Measurements from ENCODE around the gene NSL1.
A peak's percentile ranks its signal among the peaks of the same experiment; 100 is the strongest.
"Not testable (repeated sequence)": the region's sequence is repeated elsewhere in the genome, so short reads cannot be mapped to it uniquely, and the experiment has no call there.

The NSL1 gene

DNA sequence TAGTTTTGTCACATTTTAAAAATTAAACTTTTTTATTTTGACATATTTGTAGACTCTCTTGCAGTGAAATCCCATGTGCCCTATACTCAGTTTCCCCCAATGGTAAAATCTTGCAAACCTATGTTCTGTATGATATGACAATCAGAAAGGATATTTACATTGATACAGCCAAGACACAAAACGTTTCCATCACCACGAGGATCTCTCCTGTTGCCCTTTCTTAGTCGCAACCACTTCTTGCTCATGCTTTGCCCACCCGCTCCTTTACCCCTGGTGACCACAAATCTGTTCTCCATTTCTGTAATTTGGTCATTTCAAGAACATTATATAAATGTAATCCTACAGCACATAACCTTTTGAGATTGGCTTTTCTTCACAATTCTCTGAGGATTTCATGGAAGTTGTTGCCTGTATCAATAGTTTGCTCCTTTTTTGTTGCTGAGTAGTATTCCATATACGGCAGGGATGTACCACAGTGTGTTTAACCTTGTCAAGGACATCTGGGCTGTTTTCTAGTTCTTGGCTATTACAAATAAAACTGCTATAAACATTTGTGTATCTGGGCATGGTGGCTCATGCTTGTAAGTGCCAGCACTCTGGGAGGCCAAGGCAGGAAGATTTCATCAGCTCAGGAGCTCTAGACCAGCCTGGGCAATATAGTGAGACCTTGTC is 78.0 kb downstream of the NSL1 start:
- no peak for DNase-seq (ENCODE audit: low read depth, low spot score)
- H3K27ac ChIP-seq, result no peak overlapping the region

DNA sequence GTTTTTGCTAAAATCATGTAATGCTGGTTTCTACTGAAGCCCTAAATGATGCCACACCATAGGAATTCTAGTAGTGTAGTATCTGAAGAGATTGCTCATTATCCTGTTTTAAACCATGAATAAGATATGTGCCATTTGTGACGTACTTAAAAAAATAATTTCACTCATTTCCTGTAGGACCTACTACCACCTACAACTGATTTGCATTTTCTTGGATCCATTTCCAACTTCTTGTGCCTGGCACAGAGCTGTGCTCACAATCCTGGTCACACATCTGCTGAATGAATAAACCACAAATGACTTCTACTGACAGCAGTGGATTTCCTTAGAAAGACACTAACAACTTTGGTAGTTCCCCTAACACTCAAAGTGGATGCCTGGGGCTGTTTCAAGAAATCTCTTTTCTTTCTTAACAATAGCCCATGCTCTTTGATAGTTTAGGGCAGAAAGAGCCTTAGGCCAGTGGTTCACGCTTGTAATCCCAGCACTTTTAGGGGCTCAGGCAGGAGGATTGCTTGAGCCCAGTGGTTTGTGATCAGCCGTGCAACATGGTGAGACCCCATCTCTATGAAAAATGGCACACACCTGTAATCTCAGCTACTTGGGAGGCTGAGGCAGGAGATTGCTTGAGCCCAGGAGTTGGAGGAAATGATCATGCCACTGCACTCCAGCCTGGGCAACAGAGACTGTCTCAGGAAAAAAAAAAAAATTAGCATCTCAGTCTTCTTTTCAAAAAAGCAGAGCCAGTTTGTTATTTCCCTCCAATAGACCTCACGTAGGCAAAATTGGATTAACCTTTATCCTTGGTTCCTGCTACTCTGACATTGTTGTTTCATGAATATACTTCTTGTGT is 78.9 kb downstream of the NSL1 start:
- no peak for DNase-seq (ENCODE audit: low read depth, low spot score)

DNA sequence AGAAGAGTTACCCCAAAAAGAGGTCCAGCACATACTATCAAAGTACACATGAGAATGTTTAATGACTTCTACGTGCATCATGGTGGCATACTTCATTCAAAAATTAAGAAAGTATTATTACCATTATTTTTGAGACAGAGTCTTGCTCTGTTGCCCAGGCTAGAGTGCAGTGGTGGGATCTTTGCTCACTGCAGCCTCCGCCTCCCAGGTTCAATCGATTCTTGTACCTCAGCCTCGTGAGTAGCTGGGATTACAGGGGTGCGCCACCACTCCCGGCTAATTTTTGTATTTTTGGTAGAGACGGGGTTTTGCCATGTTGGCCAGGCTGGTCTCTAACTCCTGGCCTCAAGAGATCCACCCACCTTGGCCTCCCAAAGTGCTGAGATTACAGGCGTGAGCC is 79.6 kb downstream of the NSL1 start:
- not testable (repeated sequence) for H3K27ac ChIP-seq

More for the DNA sequence above, 78.9 kb downstream of the NSL1 start:
- H3K27ac ChIP-seq, result no peak overlapping the region

DNA sequence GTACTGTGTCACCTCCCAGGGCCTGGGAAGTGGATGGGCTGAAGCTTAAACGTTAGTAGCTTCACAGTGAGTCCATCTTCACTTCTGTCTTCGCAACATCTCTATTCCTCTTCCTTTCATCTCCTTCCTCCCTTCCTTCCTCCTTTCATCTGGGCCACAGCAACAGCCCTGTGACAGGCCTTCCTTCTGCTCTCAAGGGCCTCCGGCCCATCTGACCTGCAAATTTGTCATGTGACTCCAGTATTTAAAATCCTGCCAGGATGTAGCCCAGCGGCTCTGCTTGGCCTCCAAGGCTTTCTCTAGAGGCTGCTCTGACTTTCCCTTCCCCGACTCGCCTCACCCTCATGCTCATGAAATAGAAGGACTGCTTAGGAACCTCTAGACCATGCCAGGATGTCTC is 81.0 kb downstream of the NSL1 start:
- DNase-seq (ENCODE audit: low read depth, low spot score), result no peak
- H3K27ac ChIP-seq, result no peak overlapping the region

More for the DNA sequence above, 79.6 kb downstream of the NSL1 start:
- DNase-seq (ENCODE audit: low read depth, low spot score), result not testable (repeated sequence)

DNA sequence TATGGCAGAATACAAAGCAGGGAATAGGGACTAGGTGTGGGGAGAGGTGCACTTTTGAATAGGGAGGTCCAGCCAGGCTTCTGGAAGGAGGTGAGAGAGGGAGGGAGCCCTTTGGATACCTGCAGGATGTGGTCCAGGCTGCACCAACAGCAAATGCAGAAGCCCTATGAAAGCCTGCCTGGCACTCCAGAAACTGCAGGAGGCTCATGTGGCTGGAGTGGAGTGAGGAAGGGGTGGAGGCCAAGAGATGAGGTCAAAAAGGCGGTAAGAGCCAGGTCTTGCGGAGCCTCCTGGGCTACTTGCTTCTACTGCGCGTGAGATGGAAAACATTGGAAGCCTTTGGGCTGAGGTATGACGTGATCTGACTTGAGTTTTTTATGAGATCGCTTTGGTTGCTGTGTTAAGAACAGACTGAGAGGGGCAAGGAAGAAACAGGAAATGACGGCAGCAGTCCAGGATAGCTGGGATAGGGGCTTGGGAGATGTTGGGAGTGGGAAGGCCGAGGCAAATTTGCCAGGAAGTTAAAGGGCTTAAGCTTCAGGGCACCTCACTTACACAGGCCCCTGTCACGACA is 87.5 kb downstream of the NSL1 start:
- H3K27ac ChIP-seq, result no peak overlapping the region
- no peak for DNase-seq (ENCODE audit: low read depth, low spot score)

DNA sequence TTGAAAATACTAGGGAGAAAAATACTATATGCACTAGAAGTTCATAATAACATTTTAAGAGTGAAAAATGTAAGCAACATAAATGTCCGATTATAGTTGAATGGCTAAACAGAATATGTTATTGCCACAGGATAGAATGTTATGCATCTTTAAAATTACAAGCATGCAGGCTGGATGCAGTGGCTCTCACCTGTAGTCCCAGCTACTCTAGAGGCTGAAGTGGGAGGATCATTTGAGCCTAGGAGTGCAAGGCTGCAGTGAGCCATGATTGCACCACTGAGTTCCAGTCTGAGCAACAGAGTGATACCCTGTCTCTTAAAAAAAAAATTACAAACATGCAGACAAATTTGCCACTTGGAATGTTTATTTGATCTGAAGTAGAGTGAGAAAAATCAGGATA is 88.9 kb downstream of the NSL1 start:
- DNase-seq (ENCODE audit: low read depth, low spot score), result no peak
- no peak overlapping the region for H3K27ac ChIP-seq

DNA sequence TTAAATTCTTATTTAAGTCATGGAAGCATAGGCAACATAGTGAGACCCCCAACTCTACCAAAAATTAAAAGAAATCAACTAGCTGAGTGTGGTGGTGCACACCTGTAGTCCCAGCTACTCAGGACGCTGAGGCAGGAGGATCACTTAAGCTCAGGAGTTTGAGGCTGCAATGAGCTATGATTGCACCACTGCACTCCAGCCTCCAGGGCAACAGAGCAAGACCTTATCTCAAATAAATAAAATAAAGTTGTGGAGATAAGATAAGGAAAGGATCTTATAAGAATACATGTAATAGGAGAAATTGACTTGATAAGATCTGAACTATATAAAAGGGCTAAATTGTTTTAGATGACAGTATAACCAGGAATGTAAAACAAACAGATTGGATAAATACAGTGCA is 89.7 kb downstream of the NSL1 start:
- DNase-seq (ENCODE audit: low read depth, low spot score), result no peak

DNA sequence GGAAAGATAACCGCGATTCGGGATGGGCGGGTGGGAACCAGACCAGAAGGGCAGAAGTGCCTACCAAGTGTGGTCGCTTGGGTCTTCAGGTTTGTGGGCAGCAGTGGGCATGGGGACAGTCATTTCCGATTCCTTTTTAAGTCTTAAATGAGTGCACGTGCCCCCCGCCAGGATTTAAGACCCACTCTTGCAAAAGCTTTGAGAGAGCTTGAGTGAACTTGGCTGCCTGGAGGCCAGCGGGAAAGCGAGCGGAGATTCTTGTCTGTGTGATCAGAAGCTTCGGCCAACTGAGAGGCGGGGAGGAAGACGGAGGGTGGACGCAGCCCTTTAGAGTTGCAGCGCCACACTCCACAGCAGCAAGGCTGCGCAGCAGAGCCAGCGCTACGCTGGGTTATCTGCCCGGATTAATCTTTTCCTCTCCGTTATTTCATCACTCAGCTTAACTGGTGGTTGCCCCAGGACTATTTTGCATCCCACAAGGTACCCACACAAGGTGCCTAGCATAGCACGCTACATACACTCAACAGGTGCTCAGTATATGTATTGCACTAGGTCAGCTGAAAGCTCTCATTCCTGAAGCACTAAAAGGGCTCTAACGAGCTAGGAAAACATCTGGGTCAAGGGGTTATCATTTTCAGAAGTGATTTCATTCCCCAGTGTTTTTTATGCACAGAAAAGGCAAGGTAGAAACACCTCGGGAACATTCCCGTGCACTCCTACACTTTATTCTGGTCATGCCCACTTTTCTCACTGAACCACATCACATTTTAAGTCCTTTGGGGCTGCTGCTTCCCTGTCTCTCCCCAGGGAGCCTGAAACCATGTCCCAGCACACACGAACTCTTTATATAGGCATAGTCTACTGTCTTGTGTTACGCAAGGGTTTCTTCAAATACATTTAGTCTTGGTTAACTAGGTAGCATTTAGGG is 90.4 kb downstream of the NSL1 start:
- H3K27ac ChIP-seq, result no peak overlapping the region
- no peak for DNase-seq (ENCODE audit: low read depth, low spot score)

More for the DNA sequence above, 89.7 kb downstream of the NSL1 start:
- H3K27ac ChIP-seq, result no peak overlapping the region

DNA sequence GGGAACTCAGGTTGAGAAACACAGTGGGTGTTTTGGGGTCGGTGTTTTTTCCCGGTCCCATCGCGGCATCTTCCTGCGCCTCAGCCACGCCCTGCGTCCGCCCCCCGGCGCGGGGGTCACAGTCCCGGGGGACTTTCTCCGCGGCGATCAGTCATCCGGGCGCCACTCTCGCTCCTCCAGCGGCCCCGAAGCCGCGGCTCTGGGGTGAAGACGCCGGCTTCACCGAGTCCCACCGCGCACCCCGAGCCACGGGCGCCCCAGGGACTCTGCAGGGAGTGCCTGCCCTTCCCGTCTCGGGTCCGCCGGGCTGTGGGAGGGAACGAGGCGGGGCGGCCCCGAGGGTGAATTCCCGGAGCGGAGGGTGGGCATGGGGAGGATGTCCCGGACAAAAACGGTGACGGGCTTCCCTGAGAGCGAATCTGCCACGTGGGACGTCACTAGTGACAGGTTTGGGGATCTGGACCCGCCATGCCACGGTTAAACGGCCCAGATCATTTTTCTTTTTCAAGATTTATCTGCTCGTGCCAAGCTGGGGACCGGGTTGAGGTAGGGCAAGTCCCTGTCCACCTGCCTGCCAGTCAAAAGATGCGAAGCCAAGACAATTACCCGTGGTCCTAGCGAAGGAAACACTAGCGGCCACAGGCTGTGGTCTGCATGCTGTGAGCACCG is 91.2 kb downstream of the NSL1 start:
- DNase-seq (ENCODE audit: low read depth, low spot score), result no peak
- H3K27ac ChIP-seq, result no peak overlapping the region

DNA sequence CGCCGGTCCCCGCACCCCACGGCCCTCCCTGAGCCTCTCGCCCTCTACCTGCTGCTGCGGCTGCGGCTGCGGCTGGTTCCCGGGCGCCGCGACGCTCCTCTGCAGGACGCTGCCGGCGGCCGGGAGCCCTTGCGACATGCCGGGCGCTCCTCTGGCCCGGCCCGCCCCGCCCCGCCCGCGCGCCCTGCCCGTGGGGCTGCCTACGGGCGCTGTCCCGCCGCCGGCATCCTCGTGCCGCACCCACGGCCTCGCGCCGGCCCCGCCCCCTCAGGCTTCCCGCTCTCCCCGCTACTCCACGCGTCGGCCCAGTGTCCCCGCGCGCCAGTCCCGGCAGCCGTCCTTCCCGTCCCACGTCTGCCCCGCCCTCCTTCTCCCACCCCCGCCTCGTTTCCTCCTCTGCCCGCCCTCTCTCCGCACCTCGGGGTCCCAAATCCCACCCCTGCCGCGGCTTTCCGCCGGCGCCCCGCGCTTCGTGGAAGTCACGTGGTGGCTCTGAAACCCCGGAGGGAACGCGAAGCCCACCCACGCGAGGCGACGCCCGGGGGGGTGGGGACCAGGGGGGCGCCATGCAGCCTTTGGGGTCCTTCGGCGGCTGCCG is 91.9 kb downstream of the NSL1 start, which contains the start of gene BATF3:
TSS of gene BATF3 (minus strand) at position 216 of the 598 bp plus-strand sequence. CDS start at position 138, 78 bp downstream.
- DNase-seq (ENCODE audit: low read depth, low spot score), result no peak
- no peak within 1 kb of the TSS for H3K27ac ChIP-seq

DNA sequence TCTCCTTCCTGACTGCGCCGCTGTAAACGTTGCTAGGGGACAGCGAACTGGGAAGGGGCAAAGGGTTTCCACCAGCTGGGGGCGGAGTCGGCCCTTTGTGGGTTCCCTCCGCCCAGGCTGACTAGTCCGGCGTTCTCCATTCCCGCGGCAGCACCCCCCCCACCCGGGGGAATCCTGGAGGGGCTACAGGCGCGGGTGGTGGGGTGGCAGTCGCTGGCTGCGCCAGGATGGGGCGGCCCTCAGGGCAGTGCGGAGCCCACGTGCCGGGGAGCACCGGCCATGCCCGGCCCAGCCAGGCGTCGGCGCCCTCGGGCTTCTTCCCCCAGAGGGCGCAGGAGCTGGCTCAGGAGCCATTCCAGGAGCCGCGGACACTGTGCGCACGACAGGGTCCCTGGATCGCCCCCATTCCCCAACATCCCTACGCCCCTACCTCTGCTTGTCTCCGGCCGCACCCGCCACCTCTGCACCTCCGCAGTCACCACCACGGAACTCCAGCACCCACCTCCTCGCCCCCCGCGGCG is 92.4 kb downstream of the NSL1 start:
- no peak overlapping the region for H3K27ac ChIP-seq
- no peak for DNase-seq (ENCODE audit: low read depth, low spot score)

DNA sequence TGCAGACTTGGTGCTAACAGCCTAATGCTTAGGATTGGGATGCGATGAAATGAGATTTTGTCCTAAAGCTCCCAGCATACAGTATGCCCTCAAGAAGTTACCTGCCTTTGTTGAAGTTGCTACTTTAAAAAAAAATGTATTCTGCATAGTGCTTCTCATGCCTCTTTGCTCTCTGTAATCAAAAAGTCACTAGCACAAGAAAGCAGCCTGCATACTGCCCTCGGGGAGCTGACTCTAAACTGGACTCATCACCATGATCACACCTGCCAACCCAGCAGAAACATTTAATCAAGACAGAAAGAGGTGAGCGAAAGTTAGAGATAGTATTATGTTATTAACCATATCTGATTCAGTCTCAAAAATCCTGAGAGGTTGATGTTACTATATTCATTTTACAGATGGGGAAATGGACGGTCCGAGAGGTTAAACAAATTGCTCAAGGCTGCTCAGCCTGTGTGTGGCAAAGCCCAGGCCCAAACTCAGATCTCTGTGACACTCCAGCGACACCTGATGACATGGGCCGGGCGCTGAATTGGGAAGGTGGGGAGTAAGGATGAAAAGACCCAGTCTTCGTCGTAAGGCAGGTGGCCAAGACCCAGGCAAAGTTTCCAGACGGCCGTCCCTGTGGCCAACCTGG is 93.0 kb downstream of the NSL1 start:
- H3K27ac ChIP-seq, result no peak overlapping the region
- DNase-seq (ENCODE audit: low read depth, low spot score), result no peak

DNA sequence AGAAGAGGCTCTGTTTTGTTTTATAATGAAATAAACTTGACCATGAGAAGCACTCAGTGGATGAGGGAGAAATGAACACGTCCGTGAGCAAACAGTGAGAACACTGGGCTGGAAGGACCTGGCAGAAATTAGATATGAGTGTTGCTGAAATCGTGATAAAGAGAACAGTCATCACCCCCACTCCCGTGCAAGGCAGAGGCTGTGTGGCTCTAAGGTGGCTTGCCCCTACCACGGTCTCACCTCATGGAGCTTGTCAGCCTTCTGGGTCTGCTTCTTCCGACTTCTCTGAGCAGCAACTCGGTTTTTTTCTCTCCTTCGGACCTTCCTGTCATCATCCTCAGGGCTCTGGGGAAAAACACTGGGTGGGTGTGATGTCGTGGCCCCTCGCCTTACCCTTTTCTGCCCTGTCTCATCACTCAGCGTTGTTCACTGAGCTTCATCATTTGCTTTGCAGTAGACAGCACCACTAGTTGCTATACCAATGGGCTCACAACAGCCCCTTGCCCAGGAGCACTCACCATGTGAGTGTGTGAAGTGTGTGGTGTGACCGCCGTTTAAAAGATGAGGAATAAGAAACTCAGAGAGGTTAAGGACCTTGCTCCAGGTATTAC is 94.8 kb downstream of the NSL1 start:
- DNase-seq (ENCODE audit: low read depth, low spot score), result no peak

DNA sequence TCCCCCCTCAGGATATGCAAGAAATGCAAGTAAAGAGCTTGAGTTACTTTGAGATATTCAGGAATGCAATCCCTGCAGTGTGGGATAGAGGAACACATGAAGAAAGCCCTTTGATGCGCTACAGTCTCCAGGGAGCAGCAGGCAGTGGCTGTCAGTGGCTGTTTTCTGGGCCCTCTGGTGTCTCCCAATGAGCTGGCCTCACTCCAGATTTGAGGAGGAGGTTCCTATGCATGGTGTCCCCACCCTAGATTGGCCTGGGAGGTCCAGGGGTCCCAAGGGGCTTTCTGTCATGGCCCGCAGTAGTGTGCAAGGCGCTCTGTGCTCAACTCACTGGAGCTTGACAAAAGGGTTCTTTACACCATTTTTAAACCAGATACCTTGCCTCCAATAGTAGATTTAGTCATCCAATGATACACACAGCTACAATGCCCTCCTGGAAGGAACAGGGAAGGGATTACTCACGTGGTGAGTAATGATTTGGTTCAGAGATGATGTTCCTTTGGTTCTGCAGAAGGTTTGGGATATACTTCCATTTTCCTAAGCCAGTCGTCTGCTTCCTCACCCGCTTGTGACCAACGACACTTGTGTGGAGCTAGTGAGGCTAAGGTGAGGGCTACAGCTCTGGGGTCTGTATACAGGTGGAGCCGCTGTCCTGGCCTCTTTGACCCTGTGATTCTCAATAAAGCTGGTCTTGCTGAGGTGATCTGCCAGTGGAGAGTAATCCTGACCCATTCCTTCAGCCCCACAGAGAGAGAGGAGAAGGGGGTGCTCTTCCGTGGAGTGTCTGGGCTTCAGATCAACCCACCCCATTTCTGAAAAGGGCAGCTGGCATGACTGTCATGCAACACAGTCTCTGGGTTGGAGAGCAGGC is 98.6 kb downstream of the NSL1 start:
- peak; percentile 20 for DNase-seq (ENCODE audit: low read depth, low spot score)
- H3K27ac ChIP-seq, result no peak overlapping the region

More for the DNA sequence above, 94.8 kb downstream of the NSL1 start:
- H3K27ac ChIP-seq, result no peak overlapping the region

DNA sequence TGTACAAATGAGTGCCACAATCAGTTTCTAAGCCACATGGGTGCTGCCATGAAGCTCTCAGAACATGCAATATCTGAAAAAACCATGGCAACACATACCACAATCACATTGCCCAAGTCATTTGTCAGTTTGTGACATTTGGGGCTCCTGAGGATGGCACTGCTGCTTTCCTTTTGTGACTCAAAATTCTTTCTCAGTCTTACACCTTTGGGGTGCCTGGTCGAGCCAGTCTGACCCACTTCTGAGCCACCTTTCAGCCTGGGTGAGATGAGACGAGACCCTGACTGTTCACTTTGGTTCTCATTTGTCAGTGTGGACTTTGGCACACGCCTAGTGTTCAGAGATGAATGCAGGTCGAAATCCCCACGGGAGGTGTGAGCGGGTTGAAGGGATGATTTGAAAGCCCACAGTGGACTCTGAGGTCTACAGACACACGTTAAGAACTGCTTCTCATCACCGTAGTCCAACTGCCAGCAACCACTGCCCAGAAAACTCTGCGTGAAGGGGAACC is 100.0 kb downstream of the NSL1 start:
- H3K27ac ChIP-seq, result no peak overlapping the region
- DNase-seq (ENCODE audit: low read depth, low spot score), result no peak

DNA sequence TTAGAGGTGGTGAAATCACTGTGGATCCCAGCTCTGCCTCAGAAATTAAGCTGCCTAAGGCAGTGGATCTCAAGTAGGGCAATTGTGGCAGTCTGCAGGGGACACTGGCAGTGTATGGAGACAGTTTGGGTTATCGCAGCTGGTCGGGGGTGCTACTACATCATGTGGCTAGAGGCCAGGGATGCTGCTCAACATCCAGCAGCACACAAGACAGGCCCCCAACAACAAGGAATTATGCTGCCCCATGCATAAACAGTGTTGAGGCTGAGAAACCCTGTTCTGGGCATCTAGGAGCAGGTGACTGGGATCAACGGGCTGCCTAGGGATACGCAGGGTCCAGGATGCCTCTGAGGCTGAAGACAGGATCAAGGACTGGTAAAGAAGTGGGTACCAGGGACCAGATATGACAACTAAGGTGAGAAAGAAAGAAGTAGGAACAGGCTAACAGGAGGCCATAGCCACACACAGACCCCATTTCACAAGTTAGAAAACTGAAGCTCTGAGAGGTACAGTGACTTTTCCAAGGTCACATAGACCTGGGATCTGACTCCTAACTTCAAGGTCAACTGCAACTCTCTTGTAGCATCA is 100.7 kb downstream of the NSL1 start:
- H3K27ac ChIP-seq, result no peak overlapping the region
- DNase-seq (ENCODE audit: low read depth, low spot score), result no peak

All from epithelial cell of prostate (primary cell).